SH-SY5Y (cell line): ENCODE measurements around the gene TRPM2.

Source experiments
- GATA2 ChIP-seq: IDR thresholded peaks from 2 replicates; pipeline ENCODE4 v1.6.1; 2011; ENCODE audit warnings: mild to moderate bottlenecking, low read depth, low read length
- GATA3 ChIP-seq: IDR thresholded peaks from 2 replicates; pipeline ENCODE4 v1.6.1; 2011; ENCODE audit warnings: low read depth, mild to moderate bottlenecking, low read length, moderate library complexity

- no peak for TF ChIP-seq GATA2
- no peak for TF ChIP-seq GATA3
These were observed 100.6 kb downstream of the TRPM2 start for GRCh38 chr21:44454058-44454457.
